ENCODE measurements around the gene DCDC2C.

The DCDC2C gene

GRCh38 chr2:3674066-3674845 lies 29.1 kb upstream of the DCDC2C start:
- DNase-seq: no peak

- DNase-seq: no peak
Observed at GRCh38 chr2:3675687-3676086, 27.7 kb upstream of the DCDC2C start.

GRCh38 chr2:3677436-3677835 lies 25.9 kb upstream of the DCDC2C start:
- DNase-seq: no peak

- no peak for DNase-seq
Observed at GRCh38 chr2:3678212-3678611, 25.2 kb upstream of the DCDC2C start.

GRCh38 chr2:3679180-3679579 lies 24.2 kb upstream of the DCDC2C start:
- DNase-seq: no peak

- DNase-seq: no peak
Observed at GRCh38 chr2:3679616-3680393, 23.6 kb upstream of the DCDC2C start.

GRCh38 chr2:3680548-3681345 lies 22.6 kb upstream of the DCDC2C start:
- no peak for DNase-seq

- no peak for DNase-seq
Observed at GRCh38 chr2:3681625-3682024, 21.8 kb upstream of the DCDC2C start.

GRCh38 chr2:3682811-3683210 lies 20.6 kb upstream of the DCDC2C start:
- DNase-seq: no peak

- no peak for DNase-seq
Observed at GRCh38 chr2:3683748-3684454, 19.5 kb upstream of the DCDC2C start.

GRCh38 chr2:3689998-3690748 lies 13.2 kb upstream of the DCDC2C start:
- no peak for DNase-seq

GRCh38 chr2:3692375-3692774 lies 11.0 kb upstream of the DCDC2C start:
- no peak for DNase-seq

- no peak for DNase-seq
Observed at GRCh38 chr2:3696545-3696944, 6.8 kb upstream of the DCDC2C start.

- no peak for DNase-seq
Observed at GRCh38 chr2:3701071-3701470, 2.3 kb upstream of the DCDC2C start.

GRCh38 chr2:3703757-3704355 lies 481 bp downstream of the DCDC2C start:
- no peak for DNase-seq

GRCh38 chr2:3704692-3705091 lies 1.3 kb downstream of the DCDC2C start:
- no peak for DNase-seq

- no peak for DNase-seq
Observed at GRCh38 chr2:3705782-3706181, 2.4 kb downstream of the DCDC2C start.

- no peak for DNase-seq
Observed at GRCh38 chr2:3706892-3707291, 3.5 kb downstream of the DCDC2C start.

- DNase-seq: no peak
Observed at GRCh38 chr2:3708576-3708975, 5.2 kb downstream of the DCDC2C start.

GRCh38 chr2:3709225-3709624 lies 5.8 kb downstream of the DCDC2C start:
- DNase-seq: no peak

- no peak for DNase-seq
Observed at GRCh38 chr2:3712424-3712823, 9.0 kb downstream of the DCDC2C start.

Data from EL (cell line).